Nephron progenitor cell (in vitro differentiated cells): ENCODE data around the gene TPR.
"Not testable (repeated sequence)": the region's sequence is repeated elsewhere in the genome, so short reads cannot be mapped to it uniquely, and the experiment has no call there.

ENCODE experiments used
- DNase-seq: peaks from one replicate; pipeline ENCODE4 v3.0.0; 2021
- H3K27ac Mint-ChIP-seq: 2 replicates; pipeline ENCODE4 v1.8.0; 2021; ENCODE audit warnings: mild to moderate bottlenecking, moderate library complexity, mixed read lengths
- H3K27me3 Mint-ChIP-seq: 2 replicates; pipeline ENCODE4 v1.8.0; 2021; ENCODE audit warnings: mild to moderate bottlenecking, low read depth, mixed read lengths; ENCODE audit not compliant: poor library complexity
- H3K36me3 Mint-ChIP-seq: 2 replicates; pipeline ENCODE4 v1.8.0; 2021; ENCODE audit warnings: low read depth, mixed read lengths
- H3K4me1 Mint-ChIP-seq: 2 replicates; pipeline ENCODE4 v1.8.0; 2021; ENCODE audit warnings: mixed read lengths
- H3K4me3 Mint-ChIP-seq: 2 replicates; pipeline ENCODE4 v1.8.0; 2021; ENCODE audit warnings: mild to moderate bottlenecking, moderate library complexity, mixed read lengths
- H3K9me3 Mint-ChIP-seq: 2 replicates; pipeline ENCODE4 v1.8.0; 2021; ENCODE audit warnings: mild to moderate bottlenecking, moderate library complexity, mixed read lengths
- TF ChIP-seq, protein P1 (sequence below): fragments of 200-600 bp; sonication (generic); IDR thresholded peaks from 2 replicates; pipeline ENCODE4 v1.5.0; 2021; ENCODE audit warnings: antibody characterized with exemption

The TPR gene

DNA sequence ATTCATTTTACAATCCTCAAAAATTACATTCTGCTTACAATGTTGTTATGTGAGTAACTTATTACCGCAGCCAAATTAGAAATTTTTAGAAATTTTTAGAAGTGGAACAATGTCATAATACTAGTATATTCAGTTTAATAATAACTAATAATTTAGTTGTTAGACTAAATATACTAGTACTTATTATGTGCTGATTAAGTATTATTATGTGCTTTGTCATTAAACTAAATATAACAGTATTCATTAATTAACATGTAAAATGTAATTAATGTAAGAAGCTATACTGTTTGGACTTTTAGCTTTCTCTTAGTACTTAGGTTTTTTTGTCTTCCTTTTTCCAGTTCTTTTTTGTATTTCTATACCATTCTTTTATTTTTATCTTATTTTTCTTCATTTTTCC, 15.9 kb upstream of the TPR start:
- Mint-ChIP-seq H3K27me3 (no peaks in the 10 kb centered on the region), H3K4me3 (no peak overlapping the region), H3K27ac (peak overlapping the region; percentile 48), H3K4me1 (no peaks in the 10 kb centered on the region), H3K9me3 (no peaks in the 10 kb centered on the region), H3K36me3 (peaks cover 47% of the 10 kb centered on the region)
- DNase-seq, result no peak
- TF ChIP-seq, protein P1, sequence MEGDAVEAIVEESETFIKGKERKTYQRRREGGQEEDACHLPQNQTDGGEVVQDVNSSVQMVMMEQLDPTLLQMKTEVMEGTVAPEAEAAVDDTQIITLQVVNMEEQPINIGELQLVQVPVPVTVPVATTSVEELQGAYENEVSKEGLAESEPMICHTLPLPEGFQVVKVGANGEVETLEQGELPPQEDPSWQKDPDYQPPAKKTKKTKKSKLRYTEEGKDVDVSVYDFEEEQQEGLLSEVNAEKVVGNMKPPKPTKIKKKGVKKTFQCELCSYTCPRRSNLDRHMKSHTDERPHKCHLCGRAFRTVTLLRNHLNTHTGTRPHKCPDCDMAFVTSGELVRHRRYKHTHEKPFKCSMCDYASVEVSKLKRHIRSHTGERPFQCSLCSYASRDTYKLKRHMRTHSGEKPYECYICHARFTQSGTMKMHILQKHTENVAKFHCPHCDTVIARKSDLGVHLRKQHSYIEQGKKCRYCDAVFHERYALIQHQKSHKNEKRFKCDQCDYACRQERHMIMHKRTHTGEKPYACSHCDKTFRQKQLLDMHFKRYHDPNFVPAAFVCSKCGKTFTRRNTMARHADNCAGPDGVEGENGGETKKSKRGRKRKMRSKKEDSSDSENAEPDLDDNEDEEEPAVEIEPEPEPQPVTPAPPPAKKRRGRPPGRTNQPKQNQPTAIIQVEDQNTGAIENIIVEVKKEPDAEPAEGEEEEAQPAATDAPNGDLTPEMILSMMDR, result no peak

DNA sequence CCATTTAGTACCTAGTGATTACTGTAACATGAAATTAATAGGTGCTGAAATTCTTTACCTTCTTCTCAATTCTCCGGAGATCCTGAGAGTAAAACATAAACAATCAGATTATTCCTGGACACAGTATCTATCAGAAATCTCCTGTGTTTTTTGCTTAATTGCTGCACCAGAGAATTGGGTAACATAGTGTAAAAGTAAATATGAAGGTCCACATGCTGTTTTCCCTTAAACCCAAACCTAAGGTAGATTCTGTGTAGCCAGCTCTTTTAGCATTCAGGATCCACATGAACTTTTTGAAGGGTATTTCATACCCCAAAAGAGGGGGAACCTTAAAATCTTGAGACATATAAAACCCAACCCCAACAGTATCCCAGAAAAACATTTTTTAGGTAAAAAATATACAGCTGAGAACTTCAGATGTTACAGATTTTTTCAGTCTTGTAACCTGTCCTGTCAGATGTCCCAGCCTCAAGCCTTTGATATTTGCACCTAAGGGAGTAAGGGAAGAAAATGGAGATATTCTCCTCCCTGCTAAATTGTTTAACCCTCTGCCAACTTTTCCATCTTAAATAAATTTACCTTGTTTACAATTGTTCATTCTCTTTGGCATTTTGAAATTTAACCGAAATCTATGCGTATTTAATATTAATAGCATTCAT, 11.8 kb upstream of the TPR start:
- DNase-seq, result no peak
- Mint-ChIP-seq H3K4me1 (no peaks in the 10 kb centered on the region), H3K9me3 (no peaks in the 10 kb centered on the region), H3K27me3 (no peaks in the 10 kb centered on the region), H3K4me3 (no peak overlapping the region), H3K36me3 (peaks cover 44% of the 10 kb centered on the region), H3K27ac (no peak overlapping the region)
- TF ChIP-seq, protein P1, result no peak

DNA sequence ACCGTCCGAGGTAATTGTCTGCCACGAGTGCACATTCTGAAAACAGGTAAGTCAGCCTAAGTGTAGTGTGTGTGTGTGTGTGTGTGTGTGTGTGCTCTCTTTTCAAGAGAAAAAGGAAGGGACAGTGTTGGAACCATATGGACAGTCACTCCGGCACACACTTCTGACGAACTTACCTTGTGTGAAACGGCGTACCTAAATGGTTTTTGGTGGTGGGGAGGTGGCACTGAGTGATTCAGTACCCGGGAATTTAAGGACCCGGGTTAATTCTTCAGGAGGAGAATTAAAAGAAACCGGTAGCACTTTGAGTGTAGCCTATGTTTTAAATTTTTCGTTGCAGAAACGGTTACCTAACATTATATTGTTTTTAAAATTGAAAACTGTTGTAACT, 871 bp upstream of the TPR start:
- no peak for DNase-seq
- H3K9me3 Mint-ChIP-seq, result no peaks in the 10 kb centered on the region
- H3K4me1 Mint-ChIP-seq, result peaks cover 32% of the 10 kb centered on the region
- peak overlapping the region; percentile 100 for H3K4me3 Mint-ChIP-seq
- peaks cover 46% of the 10 kb centered on the region for H3K36me3 Mint-ChIP-seq
- H3K27ac Mint-ChIP-seq, result peak overlapping the region; percentile 100
- TF ChIP-seq, protein P1, result no peak
- no peaks in the 10 kb centered on the region for H3K27me3 Mint-ChIP-seq

DNA sequence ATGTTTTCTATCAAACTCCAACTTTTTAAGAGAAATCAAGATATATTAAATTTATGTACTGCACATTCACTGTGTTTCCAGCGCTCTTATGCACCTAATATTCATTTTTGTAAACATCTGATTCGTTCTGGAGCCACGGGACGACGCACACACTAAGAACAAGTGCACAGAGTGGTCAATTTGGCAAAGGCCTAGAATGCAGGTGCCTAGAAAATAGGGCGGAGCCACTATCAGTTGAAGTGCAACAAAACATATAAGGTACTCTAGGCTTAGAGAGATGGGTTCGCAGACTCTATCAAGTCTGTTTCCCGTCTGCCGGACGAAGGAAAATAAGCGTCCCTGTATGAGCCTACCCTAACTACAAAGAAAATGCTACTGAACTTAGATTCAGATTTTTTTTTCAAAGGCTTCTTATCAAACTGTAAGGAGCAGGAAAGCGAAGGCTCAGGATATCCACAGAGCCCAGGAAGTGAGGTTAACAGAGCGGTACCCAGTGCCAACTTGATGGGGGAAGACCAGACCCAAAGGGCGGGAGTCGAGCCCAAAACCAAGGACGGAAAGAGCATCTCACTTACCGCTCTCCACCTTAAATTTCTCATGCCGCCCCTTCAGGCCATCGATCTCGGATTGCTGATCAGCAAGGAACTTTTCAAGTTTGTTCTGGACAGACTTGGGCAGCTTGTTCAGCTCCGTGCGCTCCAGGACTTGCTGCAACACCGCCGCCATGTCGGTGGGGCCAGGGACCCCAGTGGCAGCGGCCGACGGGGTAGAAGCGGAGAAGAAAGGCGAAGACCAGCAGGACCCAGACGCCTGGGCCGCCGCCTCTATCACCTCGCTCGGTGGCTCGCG, 526 bp downstream of the TPR start:
- no peaks in the 10 kb centered on the region for H3K27me3 Mint-ChIP-seq
- TF ChIP-seq, protein P1, result no peak
- H3K36me3 Mint-ChIP-seq, result peaks cover 48% of the 10 kb centered on the region
- peak overlapping the region; percentile 100 for H3K27ac Mint-ChIP-seq
- no peaks in the 10 kb centered on the region for H3K9me3 Mint-ChIP-seq
- peaks cover 32% of the 10 kb centered on the region for H3K4me1 Mint-ChIP-seq
- peak overlapping the region; percentile 100 for H3K4me3 Mint-ChIP-seq
- DNase-seq, result peak; percentile 9

DNA sequence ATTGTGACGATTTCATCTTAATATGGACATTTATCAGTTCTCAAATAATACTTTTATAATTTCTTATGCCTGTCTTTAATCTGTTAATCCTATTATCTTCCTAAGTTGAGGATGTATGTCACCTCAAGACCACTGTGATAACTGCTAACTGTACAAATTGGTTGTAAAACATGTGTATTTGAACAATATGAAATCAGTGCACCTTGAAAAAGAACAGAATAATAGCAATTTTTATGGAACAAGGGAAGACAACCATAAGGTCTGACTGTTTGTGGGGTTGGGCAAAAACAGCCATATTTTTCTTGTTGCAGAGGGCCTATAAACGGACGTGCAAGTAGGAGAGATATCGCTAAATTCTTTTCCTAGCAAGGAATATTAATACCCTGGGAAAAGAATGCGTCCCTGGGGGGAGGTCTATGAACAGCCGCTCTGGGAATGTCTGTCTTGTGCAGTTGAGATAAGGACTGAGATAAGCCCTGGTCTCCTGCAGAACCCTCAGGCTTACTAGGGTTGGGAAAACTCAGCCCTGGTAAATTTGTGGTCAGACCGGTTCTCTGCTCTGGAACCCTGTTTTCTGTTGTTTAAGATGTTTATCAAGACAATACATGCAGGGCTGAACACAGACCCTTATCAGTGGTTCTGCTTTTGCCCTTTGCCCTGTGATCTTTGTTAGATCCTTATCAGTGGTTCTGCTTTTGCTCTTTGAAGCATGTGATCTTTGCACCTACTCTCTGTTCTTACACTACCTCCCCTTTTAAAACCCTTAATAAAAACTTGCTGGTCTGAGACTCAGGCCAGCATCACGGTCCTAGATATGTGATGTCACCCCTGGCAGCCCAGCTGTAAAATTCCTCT, 27.0 kb downstream of the TPR start:
- H3K4me1 Mint-ChIP-seq, H3K27ac Mint-ChIP-seq, H3K9me3 Mint-ChIP-seq, DNase-seq, H3K4me3 Mint-ChIP-seq, H3K27me3 Mint-ChIP-seq: not testable (repeated sequence)
- peaks cover 91% of the 10 kb centered on the region for H3K36me3 Mint-ChIP-seq

DNA sequence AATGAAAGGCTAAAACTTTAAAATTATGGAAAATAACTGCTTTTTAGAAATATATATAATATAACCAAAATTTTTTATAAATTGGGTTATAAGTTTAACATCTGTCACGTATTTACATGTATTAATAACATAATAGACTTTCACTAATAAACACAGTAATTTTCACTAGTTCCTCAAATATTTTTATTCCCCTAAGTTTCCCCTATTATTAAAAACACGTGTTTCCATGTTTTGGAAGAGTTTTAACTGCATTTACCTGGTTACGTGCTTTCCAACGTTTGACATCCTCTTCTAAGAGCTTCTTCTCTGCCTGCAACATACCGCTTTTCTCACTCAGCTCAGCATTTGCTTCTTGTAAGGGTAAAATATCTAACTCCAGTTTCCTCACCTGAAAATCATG, 34.3 kb downstream of the TPR start:
- Mint-ChIP-seq H3K4me3 (no peak overlapping the region), H3K27ac (no peak overlapping the region), H3K36me3 (peaks cover 73% of the 10 kb centered on the region), H3K27me3 (no peaks in the 10 kb centered on the region), H3K4me1 (no peaks in the 10 kb centered on the region), H3K9me3 (no peaks in the 10 kb centered on the region)
- TF ChIP-seq, protein P1, result no peak
- no peak for DNase-seq
